ENCODE data around the gene GLT8D1. TPM values are rescaled to one million over a fixed set of nuclear protein-coding genes. Genes with fewer than 3 reads are reported as not detected.

The GLT8D1 gene
- total and polyA plus RNA-seq, 7 donors: 12.0 to 40.1 (median 20.2) TPM

DNA sequence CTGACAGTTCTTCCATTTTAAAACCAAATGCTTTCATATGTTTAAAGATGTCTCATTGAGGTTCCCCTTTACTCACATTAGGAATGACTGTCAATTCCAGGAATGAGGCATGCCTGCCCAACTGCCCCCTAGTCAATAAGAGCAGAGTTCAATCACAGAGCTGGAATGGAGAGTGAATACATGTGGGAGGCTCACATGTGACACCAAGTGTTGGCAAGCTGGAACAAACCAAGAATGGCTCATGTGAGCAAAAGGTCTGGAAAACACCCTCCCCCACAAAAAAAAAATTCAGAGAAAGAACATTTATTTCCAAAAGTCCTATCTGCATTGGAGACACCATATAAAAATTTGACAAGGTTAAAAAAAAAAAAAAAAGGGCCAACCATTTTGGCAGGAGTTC, 23.6 kb downstream of the GLT8D1 start:
- Histone ChIP-seq H3K27me3 (ENCODE audit: insufficient read depth in 3 of 3, low read length in 2 of 3) (no peaks in the 10 kb centered on the region), H3K27ac (peak overlapping the region; percentile 60), H3K4me1 (peaks cover 40% of the 10 kb centered on the region), H3K9me3 (no peaks in the 10 kb centered on the region), H3K36me3 (ENCODE audit: insufficient read depth in 1 of 2, low read depth in 1 of 2) (peaks cover 10 to 49% of the 10 kb centered on the region in 2 donors), H3K4me3 (no peak overlapping the region)
- TF ChIP-seq, protein P1, sequence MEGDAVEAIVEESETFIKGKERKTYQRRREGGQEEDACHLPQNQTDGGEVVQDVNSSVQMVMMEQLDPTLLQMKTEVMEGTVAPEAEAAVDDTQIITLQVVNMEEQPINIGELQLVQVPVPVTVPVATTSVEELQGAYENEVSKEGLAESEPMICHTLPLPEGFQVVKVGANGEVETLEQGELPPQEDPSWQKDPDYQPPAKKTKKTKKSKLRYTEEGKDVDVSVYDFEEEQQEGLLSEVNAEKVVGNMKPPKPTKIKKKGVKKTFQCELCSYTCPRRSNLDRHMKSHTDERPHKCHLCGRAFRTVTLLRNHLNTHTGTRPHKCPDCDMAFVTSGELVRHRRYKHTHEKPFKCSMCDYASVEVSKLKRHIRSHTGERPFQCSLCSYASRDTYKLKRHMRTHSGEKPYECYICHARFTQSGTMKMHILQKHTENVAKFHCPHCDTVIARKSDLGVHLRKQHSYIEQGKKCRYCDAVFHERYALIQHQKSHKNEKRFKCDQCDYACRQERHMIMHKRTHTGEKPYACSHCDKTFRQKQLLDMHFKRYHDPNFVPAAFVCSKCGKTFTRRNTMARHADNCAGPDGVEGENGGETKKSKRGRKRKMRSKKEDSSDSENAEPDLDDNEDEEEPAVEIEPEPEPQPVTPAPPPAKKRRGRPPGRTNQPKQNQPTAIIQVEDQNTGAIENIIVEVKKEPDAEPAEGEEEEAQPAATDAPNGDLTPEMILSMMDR (IDR thresholded peaks at IDR 0.05): no peak
- no peak for DNase-seq
- no peak for ATAC-seq
- intact Hi-C loops (cut with DNase I): no loop called here

- WGBS, 3 donors: 82 to 85% (median 83%) methylated on average over 3 of the region's 3 CpGs
- Histone ChIP-seq H3K36me3 (ENCODE audit: insufficient read depth in 1 of 2, low read depth in 1 of 2) (peaks cover 12 to 50% of the 10 kb centered on the region in 2 donors), H3K27me3 (ENCODE audit: insufficient read depth in 3 of 3, low read length in 2 of 3) (no peaks in the 10 kb centered on the region), H3K9me3 (no peaks in the 10 kb centered on the region), H3K4me1 (peaks cover 36% of the 10 kb centered on the region), H3K27ac (peak overlapping the region; percentile 60), H3K4me3 (no peak overlapping the region)
- intact Hi-C loops (cut with DNase I): no loop called here
- TF ChIP-seq, protein P1 (IDR thresholded peaks at IDR 0.05): no peak
- DNase-seq (no peak), ATAC-seq (no peak)
These were observed 24.0 kb downstream of the GLT8D1 start for GRCh38 chr3:52681596-52681995.

DNA sequence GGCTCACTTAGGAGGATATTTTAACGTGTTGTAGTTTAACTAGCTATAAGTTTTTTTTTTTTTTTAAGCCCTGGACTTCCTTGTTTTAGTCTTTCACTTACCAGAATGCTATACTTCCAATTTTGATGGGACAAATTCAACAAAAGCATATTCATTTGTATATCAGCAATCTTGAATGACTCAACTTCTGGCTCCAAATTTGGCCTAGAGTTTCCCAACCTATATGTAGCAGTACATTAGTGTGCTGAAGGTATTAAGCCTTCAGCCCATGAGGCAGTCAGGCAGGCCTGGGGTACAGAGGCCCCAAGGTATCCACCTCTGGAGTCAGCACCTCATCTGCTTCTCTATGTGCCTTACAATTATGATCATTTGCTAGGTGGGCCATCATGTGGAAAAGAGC, 25.8 kb downstream of the GLT8D1 start:
- Histone ChIP-seq H3K4me3 (no peak overlapping the region), H3K9me3 (no peaks in the 10 kb centered on the region), H3K27me3 (ENCODE audit: insufficient read depth in 3 of 3, low read length in 2 of 3) (no peaks in the 10 kb centered on the region), H3K27ac (no peak overlapping the region), H3K36me3 (ENCODE audit: insufficient read depth in 1 of 2, low read depth in 1 of 2) (peaks cover 18 to 64% of the 10 kb centered on the region in 2 donors), H3K4me1 (peaks cover 33% of the 10 kb centered on the region)
- intact Hi-C loops (cut with DNase I): loop anchor here in 1 of 2 donors (10.0 kb wide), 1 partner anchor 195 kb away; no protein-coding TSS in a partner anchor
- no peak for ATAC-seq
- 48 to 75% (median 56%) methylated on average over 1 of the region's 1 CpG for WGBS, 3 donors
- TF ChIP-seq, protein P1 (IDR thresholded peaks at IDR 0.05): no peak
- no peak for DNase-seq

DNA sequence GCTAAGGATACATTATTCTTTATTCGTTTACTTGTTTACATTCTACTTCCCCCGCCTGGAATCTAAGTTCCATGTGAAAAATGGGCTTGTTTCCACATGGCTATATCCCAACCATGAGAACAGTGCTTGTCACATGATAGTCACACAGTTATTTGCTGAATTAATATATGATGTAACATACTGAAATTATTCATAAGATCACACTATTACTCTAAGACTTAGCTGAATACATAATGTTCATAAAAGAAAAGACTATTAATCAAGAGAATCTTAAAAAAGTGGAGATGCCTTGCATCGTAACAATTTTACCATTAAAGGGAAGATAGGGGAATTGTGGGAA, 26.4 kb downstream of the GLT8D1 start:
- H3K9me3 ChIP-seq: no peaks in the 10 kb centered on the region
- intact Hi-C loops (cut with DNase I): loop anchor here in 1 of 2 donors (10.0 kb wide), 1 partner anchor 194 kb away; no protein-coding TSS in a partner anchor
- H3K4me1 ChIP-seq: peaks cover 27% of the 10 kb centered on the region
- 77 to 82% (median 80%) methylated on average over 3 of the region's 3 CpGs for WGBS, 3 donors
- H3K4me3 ChIP-seq: no peak overlapping the region
- TF ChIP-seq, protein P1 (IDR thresholded peaks at IDR 0.05): no peak
- H3K27ac ChIP-seq: no peak overlapping the region
- H3K36me3 ChIP-seq (ENCODE audit: insufficient read depth in 1 of 2, low read depth in 1 of 2): peaks cover 18 to 71% of the 10 kb centered on the region in 2 donors
- no peaks in the 10 kb centered on the region for H3K27me3 ChIP-seq (ENCODE audit: insufficient read depth in 3 of 3, low read length in 2 of 3)
- DNase-seq (no peak), ATAC-seq (no peak)
